ENCODE data around the gene PDF. TPM values are rescaled to one million over a fixed set of nuclear protein-coding genes. Genes with fewer than 3 reads are reported as not detected.
A peak's percentile ranks its signal among the peaks of the same experiment; 100 is the strongest.
"Not testable (repeated sequence)": the region's sequence is repeated elsewhere in the genome, so short reads cannot be mapped to it uniquely, and the experiment has no call there.

The PDF gene
- total RNA-seq, 1 donor from 2014 or later, result 8.8 TPM

DNA sequence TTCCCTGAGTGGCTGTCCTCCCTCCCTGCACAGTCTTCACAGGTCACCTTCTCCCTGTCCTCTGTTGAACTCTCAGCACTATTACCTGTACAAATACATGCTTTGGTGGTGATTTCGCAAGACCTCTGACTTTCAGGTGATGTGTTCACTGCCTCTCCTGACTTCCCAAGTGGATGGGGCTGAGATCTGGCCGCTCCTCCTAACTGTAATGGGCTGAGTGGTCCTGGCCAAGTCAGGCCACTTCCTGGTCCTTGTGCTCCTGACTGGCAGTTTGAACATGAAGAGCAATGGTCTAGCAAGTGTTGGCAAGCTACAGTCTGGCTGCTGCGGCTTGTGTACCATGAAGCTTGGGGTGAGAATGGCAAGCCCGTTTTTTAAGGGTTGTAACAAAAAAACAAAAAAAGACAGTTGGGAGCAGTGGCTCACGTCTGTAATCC lies 32.9 kb upstream of the PDF start:
- Histone ChIP-seq H3K4me3 (no peak overlapping the region), H3K4me1 (no peaks in the 10 kb centered on the region), H3K27ac (no peak overlapping the region), H3K9me3 (no peaks in the 10 kb centered on the region), H3K36me3 (peaks cover 49% of the 10 kb centered on the region), H3K27me3 (no peaks in the 10 kb centered on the region)
- intact Hi-C loops (cut with DNase I), result no loop called here
- ATAC-seq, result peak; percentile 95
- TF ChIP-seq, protein P1, sequence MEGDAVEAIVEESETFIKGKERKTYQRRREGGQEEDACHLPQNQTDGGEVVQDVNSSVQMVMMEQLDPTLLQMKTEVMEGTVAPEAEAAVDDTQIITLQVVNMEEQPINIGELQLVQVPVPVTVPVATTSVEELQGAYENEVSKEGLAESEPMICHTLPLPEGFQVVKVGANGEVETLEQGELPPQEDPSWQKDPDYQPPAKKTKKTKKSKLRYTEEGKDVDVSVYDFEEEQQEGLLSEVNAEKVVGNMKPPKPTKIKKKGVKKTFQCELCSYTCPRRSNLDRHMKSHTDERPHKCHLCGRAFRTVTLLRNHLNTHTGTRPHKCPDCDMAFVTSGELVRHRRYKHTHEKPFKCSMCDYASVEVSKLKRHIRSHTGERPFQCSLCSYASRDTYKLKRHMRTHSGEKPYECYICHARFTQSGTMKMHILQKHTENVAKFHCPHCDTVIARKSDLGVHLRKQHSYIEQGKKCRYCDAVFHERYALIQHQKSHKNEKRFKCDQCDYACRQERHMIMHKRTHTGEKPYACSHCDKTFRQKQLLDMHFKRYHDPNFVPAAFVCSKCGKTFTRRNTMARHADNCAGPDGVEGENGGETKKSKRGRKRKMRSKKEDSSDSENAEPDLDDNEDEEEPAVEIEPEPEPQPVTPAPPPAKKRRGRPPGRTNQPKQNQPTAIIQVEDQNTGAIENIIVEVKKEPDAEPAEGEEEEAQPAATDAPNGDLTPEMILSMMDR (IDR thresholded peaks at IDR 0.05), result no peak
- peak; percentile 85 for DNase-seq

DNA sequence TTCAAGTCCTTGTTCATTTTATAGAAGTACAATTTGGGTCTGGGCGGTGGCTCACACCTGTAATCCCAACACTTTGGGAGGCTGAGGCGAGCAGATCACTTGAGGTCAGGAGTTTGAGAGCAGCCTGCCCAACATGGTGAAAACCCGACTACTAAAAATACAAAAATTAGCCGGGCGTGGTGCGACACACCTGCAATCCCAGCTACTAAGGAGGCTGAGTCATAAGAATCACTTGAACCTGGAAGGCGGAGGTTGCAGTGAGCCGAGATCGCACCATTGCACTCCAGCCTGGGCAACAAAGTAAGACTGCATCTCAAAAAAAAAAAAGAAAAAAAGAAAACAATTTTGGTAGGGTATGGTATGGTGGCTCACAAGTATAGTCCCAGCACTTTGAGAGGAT lies 29.7 kb upstream of the PDF start:
- H3K36me3 ChIP-seq, result peaks cover 43% of the 10 kb centered on the region
- ATAC-seq; H3K27me3 ChIP-seq; H3K4me1 ChIP-seq; H3K4me3 ChIP-seq; H3K27ac ChIP-seq; intact Hi-C loops (cut with DNase I); DNase-seq; H3K9me3 ChIP-seq: not testable (repeated sequence)

DNA sequence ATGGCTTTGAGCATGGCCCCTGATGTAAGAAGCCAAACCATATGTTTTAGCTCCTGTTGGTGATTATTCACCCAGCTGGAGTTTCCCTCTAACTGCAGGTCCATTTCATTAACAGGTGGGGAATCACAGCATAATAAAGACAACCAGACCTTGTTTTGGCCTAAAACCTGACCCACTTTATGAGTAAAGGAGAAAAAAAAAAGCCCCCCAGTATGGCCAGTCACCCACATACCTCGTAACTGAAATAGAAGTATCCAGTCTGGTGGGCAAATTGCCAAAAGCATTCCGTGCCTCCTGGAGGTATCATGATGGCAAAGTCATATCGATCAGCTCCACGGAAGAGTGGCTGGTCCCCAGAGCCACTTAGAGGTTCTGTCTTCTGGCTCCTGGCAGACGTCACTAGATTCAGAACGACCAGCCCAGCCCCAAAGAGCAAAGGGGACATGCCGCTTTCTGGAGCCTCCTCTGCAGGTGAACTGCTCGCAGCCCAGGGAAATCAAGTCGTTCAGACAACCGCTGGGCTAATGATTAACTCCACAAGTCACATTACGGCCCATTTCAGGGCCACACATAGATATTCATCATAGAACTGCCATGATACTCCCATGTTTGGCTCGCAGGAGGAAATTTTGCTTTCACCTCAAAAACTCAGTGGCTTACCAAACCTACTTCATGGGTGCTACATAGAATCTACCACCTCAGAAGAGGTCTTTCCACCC lies 21.1 kb upstream of the PDF start, which contains the start of gene TMED6:
TMED6 (minus strand) TSS at position 478 of the 719 bp plus-strand sequence; CDS start at position 445, 33 bp downstream.
- ATAC-seq, result peak; percentile 43
- no peak within 1 kb of the TSS for H3K27ac ChIP-seq

DNA sequence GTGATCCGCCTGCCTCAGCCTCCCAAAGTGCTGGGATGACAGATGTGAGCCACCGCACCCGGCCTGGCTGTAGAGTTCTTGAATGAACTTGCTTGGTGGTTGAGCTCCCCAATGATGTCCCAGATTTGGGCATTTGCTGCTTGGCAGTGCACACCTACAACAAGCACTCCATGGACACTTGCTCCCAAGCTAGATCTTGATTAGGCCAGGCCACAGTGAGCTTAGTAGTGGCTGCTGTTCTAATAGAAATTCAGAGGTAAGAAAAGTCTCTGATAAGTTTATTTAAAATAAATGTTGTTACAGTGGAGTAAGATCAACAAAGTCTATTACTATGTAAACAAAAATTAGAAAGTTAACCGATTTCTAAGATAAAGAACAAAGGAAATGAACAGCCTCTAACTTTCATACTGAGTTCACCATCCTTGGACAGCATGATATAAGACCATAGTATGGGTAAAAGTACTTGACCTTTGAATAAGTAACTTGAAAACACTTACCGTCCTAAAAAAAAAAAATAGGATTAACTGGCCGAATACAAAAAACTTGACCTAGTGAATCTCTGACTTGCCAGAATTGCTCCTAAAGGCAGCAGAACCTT lies 20.2 kb upstream of the PDF start:
- DNase-seq, result no peak
- H3K4me3 ChIP-seq, result no peak overlapping the region
- intact Hi-C loops (cut with DNase I), result no loop called here
- no peaks in the 10 kb centered on the region for H3K4me1 ChIP-seq
- no peaks in the 10 kb centered on the region for H3K9me3 ChIP-seq
- H3K27me3 ChIP-seq, result no peaks in the 10 kb centered on the region
- ATAC-seq, result peak; percentile 49
- TF ChIP-seq, protein P1 (IDR thresholded peaks at IDR 0.05), result no peak
- H3K27ac ChIP-seq, result no peak overlapping the region
- peaks cover 37% of the 10 kb centered on the region for H3K36me3 ChIP-seq

More for the DNA sequence above, 21.1 kb upstream of the PDF start, which contains the start of gene TMED6:
- Histone ChIP-seq H3K4me1 (no peaks in the 10 kb centered on the region), H3K36me3 (peaks cover 45% of the 10 kb centered on the region), H3K9me3 (no peaks in the 10 kb centered on the region), H3K4me3 (no peak within 1 kb of the TSS), H3K27me3 (no peaks in the 10 kb centered on the region)
- TF ChIP-seq, protein P1 (IDR thresholded peaks at IDR 0.05), result no peak
- no peak for DNase-seq
- intact Hi-C loops (cut with DNase I), result no loop called here

DNA sequence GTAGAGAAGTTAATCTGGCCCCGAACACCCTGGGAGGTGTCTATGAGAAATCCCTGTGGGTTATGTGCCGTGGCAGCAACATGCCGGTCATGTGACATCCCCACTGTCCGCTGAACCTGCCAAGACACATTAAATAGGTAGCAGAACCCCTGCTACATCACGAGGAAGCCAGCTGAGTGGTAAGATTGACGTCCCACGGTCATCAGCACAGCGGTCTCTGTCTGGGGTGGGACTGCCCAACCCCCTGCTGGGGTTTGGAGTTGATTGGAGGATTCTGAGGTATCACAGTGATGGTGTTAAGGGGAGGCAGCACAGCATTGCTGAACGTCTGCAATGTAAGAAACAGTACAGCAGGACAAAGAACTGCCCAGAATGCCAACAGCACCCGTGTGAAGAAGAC lies 19.1 kb upstream of the PDF start:
- no peaks in the 10 kb centered on the region for H3K4me1 ChIP-seq
- intact Hi-C loops (cut with DNase I), result no loop called here
- TF ChIP-seq, protein P1 (IDR thresholded peaks at IDR 0.05), result no peak
- H3K27ac ChIP-seq, result no peak overlapping the region
- H3K9me3 ChIP-seq, result no peaks in the 10 kb centered on the region
- peaks cover 26% of the 10 kb centered on the region for H3K36me3 ChIP-seq
- no peaks in the 10 kb centered on the region for H3K27me3 ChIP-seq
- no peak overlapping the region for H3K4me3 ChIP-seq
- DNase-seq (no peak), ATAC-seq (no peak)

DNA sequence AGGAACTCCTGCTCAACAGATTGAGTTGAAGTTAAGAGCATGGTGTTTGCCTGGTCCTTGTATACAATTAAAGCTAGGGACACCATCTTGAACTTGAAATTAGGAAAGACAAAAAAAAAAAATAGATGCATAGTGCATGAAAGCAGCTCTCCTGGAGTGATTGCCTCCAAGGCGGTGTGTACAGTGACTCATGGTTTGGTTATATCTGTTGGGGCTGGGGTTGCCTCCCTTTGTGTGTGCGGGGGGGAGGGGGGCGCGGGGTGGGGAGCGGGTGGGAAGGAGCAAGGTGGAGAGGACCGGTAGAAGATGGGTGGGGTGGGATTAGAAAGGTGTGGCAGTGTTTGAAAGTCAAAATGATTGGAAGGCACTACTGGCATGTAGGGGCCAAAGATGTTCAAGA lies 17.8 kb upstream of the PDF start:
- no peak overlapping the region for H3K4me3 ChIP-seq
- intact Hi-C loops (cut with DNase I), result no loop called here
- no peaks in the 10 kb centered on the region for H3K4me1 ChIP-seq
- H3K27me3 ChIP-seq, result no peaks in the 10 kb centered on the region
- no peaks in the 10 kb centered on the region for H3K9me3 ChIP-seq
- ATAC-seq (no peak), DNase-seq (no peak)
- H3K36me3 ChIP-seq, result peaks cover 36% of the 10 kb centered on the region
- H3K27ac ChIP-seq, result no peak overlapping the region
- TF ChIP-seq, protein P1 (IDR thresholded peaks at IDR 0.05), result no peak
